SK-N-MC (cell line): ENCODE results near the gene CRYGA.
"Not testable (repeated sequence)": the region's sequence is repeated elsewhere in the genome, so short reads cannot be mapped to it uniquely, and the experiment has no call there.

Experiments used
- DNase-seq: peaks from one replicate; pipeline ENCODE4 v3.0.0-alpha.2; 2011; ENCODE audit warnings: low read depth, low spot score
- H3K27ac ChIP-seq: fragments of 200-600 bp; sonication (generic); 2 replicates; pipeline ENCODE4 v1.5.1; 2016; ENCODE audit warnings: mixed run types
- H3K36me3 ChIP-seq: fragments of 200-600 bp; sonication (generic); 2 replicates; pipeline ENCODE4 v1.6.1; 2017; ENCODE audit warnings: antibody characterized with exemption, low read length, mixed read lengths; ENCODE audit not compliant: insufficient read depth
- H3K4me3 ChIP-seq: fragments of 200-600 bp; sonication (generic); 2 replicates; pipeline ENCODE4 v1.5.1; 2016
- H3K9ac ChIP-seq: fragments of 200-600 bp; sonication (generic); 2 replicates; pipeline ENCODE4 v1.8.0; 2017; ENCODE audit warnings: mixed run types, mixed read lengths; ENCODE audit not compliant: insufficient read length
- H3K9me3 ChIP-seq: fragments of 200-600 bp; sonication (generic); 2 replicates; pipeline ENCODE4 v1.6.1; 2017; ENCODE audit warnings: low read depth, mild to moderate bottlenecking, antibody characterized with exemption, low read length, moderate library complexity, mixed read lengths
- EZH2 ChIP-seq: fragments of 200-600 bp; sonication (generic); IDR thresholded peaks from one replicate; pipeline ENCODE4 v1.6.1; 2017; ENCODE audit warnings: antibody characterized with exemption
- FOXP2 ChIP-seq: optimal IDR thresholded peaks from 2 replicates; pipeline ENCODE3; 2011; ENCODE audit warnings: mild to moderate bottlenecking, moderate library complexity; ENCODE audit not compliant: insufficient read depth; ENCODE audit errors: extremely low read length, control extremely low read depth
- POLR2AphosphoS5 ChIP-seq: IDR thresholded peaks from 2 replicates; pipeline ENCODE4 v1.6.1; 2012; ENCODE audit warnings: mild to moderate bottlenecking, low read depth, low read length, borderline replicate concordance

Gene CRYGA

DNA sequence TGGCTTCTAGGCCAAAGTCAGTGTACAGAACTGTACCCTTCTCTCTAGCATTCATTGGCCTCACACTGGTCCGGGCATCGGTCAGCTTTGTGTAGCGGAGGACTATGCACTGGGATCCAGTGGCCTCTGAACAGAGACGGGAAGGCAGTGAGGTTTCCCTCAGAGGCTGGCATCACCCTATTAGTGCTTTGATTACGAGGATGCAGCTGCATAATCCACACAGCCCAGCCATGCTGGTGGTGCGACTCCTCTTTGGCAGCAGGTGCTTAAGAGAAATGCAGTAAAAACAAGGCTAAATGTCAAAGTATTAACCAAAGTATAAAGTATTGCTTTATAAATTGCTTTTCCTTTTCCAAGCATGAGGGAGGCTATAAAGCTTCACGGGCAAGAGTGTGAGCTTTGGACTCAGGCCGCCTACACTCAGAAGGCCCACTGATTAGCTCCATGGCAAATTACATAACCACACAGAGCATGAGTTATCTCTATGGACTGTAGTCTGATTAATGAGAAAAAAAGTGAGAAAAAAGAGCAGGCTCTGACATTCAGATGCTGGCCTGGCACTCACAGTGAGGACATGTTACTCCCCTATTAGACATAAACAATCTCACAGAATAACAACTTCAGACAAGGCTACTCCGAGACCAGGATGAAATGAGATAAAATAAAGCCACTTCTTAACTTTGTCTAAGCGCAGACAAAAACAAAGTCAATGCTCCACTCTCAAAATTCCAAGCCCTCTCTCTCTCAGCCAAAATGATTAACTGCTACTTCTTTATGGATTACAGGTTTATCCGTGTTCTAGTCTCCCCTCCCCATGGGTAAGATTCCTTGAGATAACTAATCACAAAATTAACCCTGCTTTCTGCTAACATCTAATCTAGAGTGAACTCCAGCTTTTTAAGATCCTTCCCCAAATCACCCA lies 27.3 kb downstream of the CRYGA start:
- Histone ChIP-seq H3K27ac (no peak overlapping the region), H3K36me3 (no peaks in the 10 kb centered on the region), H3K9me3 (no peaks in the 10 kb centered on the region), H3K4me3 (no peak overlapping the region), H3K9ac (no peak overlapping the region)
- TF ChIP-seq FOXP2 (no peak), EZH2 (no peak), POLR2AphosphoS5 (no peak)
- no peak for DNase-seq

GRCh38 chr2:208134928-208135586 lies 28.3 kb downstream of the CRYGA start:
- Histone ChIP-seq H3K9me3 (no peaks in the 10 kb centered on the region), H3K9ac (no peak overlapping the region), H3K27ac (no peak overlapping the region), H3K36me3 (no peaks in the 10 kb centered on the region), H3K4me3 (no peak overlapping the region)
- no peak for DNase-seq
- TF ChIP-seq EZH2 (no peak), FOXP2 (no peak), POLR2AphosphoS5 (no peak)

GRCh38 chr2:208130712-208131110 lies 32.7 kb downstream of the CRYGA start:
- Histone ChIP-seq H3K36me3 (no peaks in the 10 kb centered on the region), H3K27ac (no peak overlapping the region), H3K9ac (no peak overlapping the region), H3K4me3 (no peak overlapping the region), H3K9me3 (no peaks in the 10 kb centered on the region)
- no peak for TF ChIP-seq POLR2AphosphoS5
- no peak for TF ChIP-seq FOXP2
- no peak for TF ChIP-seq EZH2
- no peak for DNase-seq

DNA sequence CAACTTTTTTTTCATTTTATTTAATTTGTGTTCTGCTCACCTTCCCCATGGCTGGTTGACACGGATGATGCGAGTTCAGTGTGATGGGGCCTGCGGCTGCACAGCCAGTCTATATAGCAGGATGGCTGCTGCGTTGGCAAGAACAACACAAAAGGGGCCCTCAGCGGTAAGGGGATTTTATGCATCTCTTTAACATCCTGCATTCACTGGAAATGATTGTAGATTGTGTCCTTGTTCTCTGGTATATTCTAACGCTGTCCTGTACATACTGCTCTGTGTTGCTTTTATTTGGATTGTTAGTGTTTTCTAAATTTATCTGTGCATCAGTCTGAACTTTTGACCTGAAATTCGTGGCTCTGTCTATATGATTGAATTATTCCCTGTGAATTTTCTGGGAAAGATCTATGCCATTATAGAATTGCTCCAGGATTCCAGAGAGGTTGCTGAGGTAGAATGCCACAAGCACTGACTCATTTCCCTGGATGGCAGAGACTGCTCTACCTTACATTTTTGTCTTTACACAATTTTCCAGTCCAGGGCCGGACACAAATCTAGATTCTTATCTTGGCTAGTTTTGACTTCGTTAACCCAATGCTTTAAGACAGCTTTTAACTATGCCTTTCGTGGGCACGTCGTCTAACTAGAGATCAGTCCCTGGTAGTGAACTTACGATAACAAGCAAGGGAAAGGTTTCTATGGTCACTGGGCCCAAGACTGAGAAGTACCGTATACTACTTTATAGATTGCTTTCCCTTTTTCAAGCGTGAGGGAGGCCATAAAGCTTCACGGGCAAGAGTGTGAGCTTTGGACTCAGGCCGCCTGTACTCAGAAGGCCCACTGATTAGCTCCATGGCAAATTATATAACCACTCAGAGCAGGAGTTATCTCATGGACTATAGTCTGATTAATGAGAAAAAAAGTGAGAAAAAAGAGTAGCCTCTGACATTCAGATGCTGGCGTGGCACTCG lies 33.4 kb downstream of the CRYGA start, which contains the start of gene CRYGC:
CRYGC (minus strand) TSS at position 85 of the 968 bp plus-strand sequence; CDS start at position 49, 36 bp downstream.
- H3K36me3 ChIP-seq, result no peaks in the 10 kb centered on the region
- TF ChIP-seq POLR2AphosphoS5, result no peak
- no peak for TF ChIP-seq EZH2
- TF ChIP-seq FOXP2, result no peak
- no peak within 1 kb of the TSS for H3K4me3 ChIP-seq
- H3K9ac ChIP-seq, result no peak within 1 kb of the TSS
- DNase-seq, result no peak
- H3K9me3 ChIP-seq, result no peaks in the 10 kb centered on the region
- no peak within 1 kb of the TSS for H3K27ac ChIP-seq

DNA sequence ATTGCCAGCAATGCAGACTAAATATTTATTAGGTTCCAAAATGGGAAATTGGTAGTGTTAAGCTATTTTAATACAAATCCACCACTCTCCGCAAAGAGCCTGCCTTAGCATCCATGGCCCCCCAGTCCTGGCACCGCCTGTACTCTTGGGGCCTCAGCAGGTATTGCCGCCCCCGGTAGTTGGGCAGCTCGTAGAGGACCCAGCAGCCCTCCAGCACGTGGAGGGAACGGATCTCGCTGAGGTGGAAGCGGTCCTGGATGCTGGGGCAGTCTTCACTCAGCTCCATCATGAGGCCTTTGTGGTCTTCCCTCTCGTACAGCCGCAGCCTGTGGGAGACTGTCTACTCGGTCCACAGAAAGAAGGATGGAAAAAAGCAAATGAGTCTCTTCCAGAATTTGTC lies 35.3 kb downstream of the CRYGA start:
- no peak overlapping the region for H3K27ac ChIP-seq
- no peaks in the 10 kb centered on the region for H3K9me3 ChIP-seq
- H3K36me3 ChIP-seq, result no peaks in the 10 kb centered on the region
- no peak overlapping the region for H3K9ac ChIP-seq
- DNase-seq, result no peak
- TF ChIP-seq POLR2AphosphoS5 (no peak), FOXP2 (no peak), EZH2 (no peak)
- H3K4me3 ChIP-seq, result no peak overlapping the region

GRCh38 chr2:208127090-208127489 lies 36.3 kb downstream of the CRYGA start:
- H3K9me3 ChIP-seq, result no peaks in the 10 kb centered on the region
- no peak overlapping the region for H3K4me3 ChIP-seq
- H3K36me3 ChIP-seq, result no peaks in the 10 kb centered on the region
- no peak overlapping the region for H3K27ac ChIP-seq
- H3K9ac ChIP-seq, result no peak overlapping the region
- no peak for TF ChIP-seq EZH2
- TF ChIP-seq FOXP2, result no peak
- TF ChIP-seq POLR2AphosphoS5, result no peak
- no peak for DNase-seq

- TF ChIP-seq POLR2AphosphoS5 (no peak), EZH2 (no peak), FOXP2 (no peak)
- Histone ChIP-seq H3K9ac (no peak overlapping the region), H3K36me3 (no peaks in the 10 kb centered on the region), H3K4me3 (no peak overlapping the region), H3K27ac (no peak overlapping the region), H3K9me3 (no peaks in the 10 kb centered on the region)
- DNase-seq, result no peak
Measured at GRCh38 chr2:208125251-208125650, 38.1 kb downstream of the CRYGA start.

DNA sequence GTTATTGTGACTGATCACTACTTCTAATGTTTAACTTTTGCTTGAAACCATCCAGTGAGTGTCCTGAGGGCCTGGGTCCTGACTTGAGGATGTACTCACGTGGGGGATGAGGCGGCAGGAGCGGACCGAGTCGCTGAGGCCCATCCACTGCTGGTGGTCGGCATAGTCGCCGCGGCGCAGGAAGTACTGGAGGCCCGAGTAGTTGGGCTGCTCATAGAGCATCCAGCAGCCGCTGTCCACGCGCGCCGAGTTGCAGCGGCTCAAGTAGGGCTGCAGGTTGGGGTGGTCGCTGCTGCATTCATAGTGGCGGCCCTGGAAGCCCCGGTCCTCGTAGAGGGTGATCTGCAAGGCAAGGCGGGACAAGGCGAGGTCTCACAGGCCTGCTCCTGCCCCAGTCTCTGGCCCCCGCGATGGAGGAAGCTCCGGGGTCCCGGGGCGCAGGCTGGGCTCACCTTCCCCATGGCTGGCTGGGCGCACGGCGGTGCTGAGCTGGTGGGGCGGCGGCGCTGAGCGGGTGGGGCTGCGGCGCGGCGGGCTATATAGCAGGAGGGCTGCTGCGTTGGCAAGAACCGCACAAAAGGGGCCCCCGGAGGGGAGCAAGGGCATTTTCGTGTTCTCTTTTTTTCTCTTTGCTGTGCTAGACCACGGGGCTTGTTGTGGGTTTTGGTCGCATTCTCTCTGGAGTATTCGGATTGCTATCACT lies 39.2 kb downstream of the CRYGA start, which contains the start of gene CRYGD:
CRYGD (minus strand) TSS at position 512 of the 703 bp plus-strand sequence; CDS start at position 461, 51 bp downstream.
- not testable (repeated sequence) for H3K9ac ChIP-seq, DNase-seq, H3K9me3 ChIP-seq, H3K4me3 ChIP-seq, H3K36me3 ChIP-seq, H3K27ac ChIP-seq
